ENCODE data around the gene MYO5B.

MYO5B gene

DNA sequence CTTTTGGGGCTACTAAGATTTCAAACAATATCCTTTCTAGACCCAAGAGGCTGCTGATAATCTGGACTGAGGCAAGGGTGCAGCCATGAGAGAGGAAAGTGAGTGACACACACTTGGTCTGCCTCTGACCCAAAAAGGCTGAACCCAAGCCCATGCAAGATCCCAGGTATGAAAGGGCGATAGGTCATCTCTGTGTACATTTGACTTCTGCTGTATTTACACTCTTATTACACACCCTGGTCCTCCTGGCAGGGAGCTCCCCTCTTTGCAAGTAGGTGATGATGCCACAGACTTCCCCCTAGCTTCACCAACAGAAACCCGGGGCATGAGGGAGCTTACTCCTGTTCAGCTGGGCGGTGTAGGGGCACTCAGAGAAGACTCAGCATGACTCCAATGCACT, 319.8 kb downstream of the MYO5B start:
- no peak for DNase-seq

DNA sequence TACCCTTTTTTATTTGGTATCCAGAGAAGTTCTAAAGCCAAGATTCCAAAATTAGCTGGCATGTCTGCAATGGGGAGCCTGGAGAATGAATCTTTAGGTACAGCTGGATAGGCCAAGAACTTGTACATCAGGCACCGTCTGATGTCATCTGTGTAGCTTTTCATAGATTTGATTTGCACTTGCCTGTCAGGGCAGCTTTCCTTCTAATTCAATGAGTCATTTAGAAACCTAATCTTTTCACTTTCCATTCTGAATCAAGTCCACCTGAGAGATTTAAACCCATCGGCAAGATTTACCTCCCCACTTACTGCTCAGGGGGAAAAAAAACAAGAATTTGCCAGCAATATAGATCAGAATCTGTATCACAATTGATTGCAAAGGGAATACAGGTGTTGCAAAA, 320.7 kb downstream of the MYO5B start:
- DNase-seq: no peak

DNA sequence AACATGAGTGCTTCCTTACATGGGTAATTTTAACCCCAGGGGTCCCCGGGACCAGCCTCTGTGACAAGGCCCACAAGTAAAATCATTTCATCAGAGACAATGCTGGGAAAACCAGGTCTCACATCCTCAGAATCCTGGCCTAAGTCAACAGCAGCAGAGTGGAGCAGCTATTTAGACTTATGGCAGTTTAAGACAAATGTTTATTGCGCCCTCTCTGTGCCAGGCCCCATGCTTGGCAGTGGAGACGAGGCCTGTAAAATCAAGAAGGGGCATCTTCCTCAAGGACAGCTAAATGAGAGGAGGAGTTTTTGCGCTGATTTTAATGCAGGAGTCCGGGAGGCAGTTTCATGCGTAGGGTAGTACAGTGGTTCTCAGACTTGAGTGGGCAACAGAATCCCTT, 325.6 kb downstream of the MYO5B start:
- no peak for DNase-seq

DNA sequence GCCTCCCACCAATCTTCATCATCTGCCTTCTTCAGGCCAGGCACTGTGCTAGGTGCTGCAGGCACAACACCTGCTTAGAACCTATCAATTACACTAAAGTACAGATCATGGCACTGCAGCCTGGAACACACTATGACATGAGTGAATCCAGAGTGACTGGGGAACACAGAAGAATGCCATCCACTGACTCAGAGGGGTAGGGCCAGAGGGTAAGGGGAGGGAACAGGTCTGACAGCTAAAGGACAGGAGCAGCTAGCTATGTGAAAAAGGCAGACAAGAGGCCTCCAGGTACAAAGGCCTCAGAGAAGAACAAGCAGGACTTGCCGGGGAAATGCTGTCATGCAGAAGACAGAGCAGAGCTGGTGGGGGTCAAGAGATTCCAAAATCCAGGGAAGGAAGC, 328.3 kb downstream of the MYO5B start:
- no peak for DNase-seq

DNA sequence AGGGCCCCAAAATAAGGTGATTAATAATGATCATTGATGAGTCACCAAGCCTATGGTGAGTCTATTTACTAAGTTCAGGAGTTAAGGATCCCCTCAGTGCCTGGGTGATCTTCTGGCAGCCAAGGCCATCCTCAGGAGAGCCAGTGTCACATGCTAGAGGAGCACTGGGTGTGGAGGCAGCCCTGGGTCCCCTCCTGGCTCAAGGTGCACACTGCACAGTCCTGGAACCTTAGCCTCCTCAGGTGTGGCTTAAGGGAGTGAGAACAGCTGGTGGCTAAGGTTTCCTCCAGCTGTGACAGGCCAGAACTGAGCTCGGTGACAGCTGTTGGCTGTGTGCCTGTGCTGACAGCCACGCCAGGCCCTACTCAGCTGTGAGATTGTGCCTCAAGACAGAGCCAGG, 329.5 kb downstream of the MYO5B start:
- no peak for DNase-seq

DNA sequence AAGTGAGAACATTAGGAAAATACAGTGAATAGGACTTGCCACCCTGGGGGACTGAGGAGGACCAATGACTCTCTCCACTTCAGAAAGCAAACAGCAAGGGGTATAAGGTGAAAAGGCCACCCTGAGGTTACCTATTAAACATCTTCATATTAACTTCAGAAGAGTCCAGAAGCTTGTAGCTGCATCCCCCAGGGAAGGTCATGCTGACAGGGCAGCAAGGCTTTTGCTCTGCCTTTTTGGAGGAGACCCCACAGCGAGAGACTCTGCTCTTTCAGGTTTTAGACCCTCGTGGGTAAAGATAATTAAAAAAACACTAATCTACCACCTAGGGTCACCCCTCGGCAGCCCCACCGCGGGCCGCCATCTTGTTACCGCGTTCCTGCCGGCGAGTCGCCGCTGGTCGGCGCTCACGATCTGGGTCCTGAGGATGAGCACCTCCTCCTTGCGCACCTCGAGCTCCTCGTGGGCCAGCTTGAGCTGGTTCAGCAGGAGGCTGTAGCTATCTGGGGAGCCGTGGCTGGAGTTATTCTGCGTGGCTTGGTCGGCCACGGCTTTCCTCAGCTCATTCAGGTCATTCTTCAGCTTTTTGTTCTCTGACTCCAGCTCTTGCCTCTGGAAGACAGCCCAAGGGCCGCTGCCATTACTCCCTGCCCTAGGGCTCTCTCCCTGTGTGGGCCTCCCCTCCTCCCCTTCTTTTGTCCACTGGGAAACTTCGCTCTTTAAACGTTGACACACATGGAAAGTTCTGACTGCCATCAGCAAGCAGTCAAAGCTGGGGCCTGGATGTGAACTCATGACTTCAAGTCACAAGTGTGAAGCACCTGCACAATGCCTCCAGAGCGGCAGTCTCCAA, 331.0 kb downstream of the MYO5B start:
- DNase-seq: no peak

DNA sequence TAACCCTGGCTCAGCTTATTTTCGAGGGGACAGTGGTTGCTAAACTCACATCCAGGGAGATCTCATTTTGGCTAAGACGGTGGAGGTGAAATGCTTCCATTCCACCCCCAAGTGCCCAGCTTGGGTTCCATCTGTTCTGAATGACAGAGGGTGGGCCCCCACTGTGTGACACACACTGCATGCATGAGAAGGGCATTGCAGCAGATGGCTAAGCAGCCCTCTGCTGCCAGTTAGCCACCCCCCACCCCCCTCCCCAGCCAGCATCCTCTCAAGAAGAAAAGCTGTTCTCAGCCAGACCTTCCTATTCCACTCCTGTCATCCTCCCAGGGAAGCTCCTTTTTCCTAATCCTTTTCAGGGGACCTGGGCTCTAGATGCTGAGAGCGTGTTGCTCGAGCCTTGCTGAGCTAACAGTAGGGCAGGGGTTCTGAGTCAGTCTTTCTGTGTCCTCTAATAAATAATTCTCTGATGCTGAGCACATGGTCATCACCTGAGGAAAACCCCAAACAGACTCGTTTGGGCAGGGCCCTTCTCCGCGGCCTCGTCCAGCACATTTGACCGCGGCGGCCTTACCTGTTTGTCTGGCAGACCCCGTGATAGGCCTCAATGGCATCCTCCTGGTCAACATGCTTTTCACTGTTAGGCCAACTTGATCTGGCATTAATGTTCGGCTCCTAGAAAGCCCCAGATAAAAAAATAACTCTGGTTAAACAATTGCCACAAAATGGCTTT, 332.1 kb downstream of the MYO5B start:
- DNase-seq: no peak

DNA sequence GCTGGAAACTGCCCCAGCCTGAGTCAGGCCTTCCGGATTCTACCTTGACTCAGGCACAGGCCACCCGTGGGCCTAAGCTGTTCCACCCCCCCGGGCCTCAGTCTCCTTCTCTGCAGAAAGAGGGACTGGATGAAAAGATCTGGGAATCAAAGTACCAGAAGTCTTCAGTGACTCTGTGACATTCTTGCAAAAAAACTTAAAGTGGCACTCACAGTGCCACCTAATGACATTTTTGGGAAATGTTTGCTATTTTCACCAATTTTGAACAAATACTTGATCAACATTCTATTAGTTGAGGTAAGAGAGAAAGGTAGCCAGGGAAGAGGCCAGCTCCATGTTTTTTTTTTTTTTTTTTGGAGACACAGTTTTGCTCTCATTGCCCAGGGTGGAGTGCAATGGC, 333.3 kb downstream of the MYO5B start:
- no peak for DNase-seq

DNA sequence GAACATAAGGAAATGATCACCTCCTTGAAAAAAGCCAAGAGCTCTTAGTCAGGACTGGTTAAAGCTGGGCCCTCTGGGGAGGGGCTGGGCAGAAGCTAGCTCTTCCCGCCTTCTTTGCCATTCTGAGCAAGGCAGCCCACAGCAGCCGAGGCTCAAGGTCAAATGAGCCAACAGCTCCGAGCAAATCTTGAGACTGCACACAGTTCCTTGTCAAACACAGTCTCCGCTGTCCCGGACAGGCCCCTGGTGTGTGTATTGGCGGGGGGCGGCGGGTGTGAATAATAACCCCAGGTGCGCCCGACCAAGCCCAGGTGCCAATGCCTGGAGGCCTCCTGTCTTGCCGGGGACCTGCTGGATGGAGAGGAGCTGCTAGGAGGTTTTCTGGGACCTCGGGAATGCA, 335.2 kb downstream of the MYO5B start:
- DNase-seq: no peak

DNA sequence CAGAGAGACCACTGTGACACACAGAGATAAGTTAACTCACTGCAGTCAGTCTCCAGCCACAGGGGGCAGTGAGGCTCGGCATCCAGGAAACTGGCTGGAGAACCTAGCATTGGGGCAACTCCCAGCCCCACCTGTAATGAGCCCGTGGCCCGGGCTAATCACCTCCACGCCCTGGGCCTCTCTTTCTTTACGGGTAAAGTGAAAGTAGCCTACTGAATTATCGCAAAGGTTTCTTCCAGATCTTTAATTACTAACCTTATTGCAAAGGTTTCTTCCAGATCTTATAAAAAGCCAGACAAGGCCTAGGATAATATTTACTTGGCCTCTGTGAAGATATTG, 336.0 kb downstream of the MYO5B start:
- no peak for DNase-seq

DNA sequence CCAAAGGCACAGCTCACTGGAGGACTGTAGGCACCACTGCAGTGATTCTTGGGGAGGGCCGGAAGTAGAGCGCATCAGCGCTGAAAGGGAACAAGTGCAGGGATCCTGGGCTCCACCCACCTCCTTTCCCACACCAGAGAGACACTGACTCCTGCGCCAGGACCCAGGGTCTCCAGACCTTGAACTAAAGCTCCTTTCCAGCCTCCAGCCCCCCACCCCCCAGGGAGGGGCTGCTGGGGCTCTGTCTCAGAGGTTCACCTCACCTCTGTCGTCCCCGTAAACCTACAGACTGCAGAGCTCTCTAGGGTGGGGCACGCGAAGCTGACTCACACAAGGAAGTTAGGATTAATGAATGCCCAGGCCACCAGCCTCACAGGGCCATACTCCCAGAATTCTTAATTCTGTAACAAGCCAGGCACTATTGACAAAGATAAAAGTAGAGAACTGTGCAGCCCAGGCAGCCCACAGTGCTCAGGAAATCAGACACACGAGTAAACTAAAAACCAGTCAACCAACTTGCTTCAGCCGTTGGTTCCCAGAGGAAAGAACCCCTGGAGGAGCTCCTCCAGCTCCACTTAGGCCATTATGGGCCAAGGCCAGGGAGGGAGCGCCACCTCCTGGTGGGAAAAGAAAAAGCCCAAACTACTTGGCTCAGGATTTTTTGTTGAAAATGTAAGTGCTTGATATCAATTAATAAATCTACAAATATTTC, 336.5 kb downstream of the MYO5B start:
- DNase-seq: peak; percentile 70

DNA sequence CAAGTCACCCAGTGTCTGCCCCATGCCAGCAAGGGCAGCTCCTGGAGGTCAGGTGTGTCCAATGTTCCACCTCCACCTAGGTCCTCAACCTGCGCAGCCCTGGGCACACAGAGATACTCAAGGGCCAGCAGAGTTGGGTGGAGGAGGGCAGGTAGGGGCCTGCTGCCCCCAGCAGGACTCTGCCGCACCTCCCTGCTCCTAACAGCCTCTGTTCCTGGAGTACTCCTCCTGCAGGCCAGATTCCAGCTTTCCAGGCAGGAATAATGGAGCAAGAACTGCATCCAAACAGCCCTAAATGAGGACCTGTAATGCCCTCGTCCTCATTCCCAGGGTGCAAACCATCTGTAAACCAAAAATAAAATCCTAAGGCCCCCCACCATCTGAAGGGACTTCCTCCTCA, 337.2 kb downstream of the MYO5B start:
- DNase-seq: no peak

DNA sequence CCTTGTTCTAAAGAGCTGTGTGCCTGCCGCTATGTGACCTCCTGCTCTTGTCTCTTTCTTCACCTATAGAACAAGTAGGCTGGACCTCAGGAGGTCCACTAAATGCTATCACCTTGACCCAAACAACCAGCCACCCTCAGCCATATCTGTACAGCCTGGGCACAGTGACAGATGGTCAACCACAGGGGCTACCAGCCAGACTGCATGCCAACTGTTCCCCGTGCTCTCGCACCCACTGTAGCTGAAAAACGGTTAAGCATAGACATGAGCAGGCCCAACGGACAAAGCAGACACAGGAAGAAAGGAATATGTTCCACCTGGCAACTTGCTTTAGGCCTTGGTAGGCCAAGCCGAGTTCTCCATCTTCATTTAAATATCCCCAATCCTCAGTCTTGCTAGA, 338.5 kb downstream of the MYO5B start:
- no peak for DNase-seq

DNA sequence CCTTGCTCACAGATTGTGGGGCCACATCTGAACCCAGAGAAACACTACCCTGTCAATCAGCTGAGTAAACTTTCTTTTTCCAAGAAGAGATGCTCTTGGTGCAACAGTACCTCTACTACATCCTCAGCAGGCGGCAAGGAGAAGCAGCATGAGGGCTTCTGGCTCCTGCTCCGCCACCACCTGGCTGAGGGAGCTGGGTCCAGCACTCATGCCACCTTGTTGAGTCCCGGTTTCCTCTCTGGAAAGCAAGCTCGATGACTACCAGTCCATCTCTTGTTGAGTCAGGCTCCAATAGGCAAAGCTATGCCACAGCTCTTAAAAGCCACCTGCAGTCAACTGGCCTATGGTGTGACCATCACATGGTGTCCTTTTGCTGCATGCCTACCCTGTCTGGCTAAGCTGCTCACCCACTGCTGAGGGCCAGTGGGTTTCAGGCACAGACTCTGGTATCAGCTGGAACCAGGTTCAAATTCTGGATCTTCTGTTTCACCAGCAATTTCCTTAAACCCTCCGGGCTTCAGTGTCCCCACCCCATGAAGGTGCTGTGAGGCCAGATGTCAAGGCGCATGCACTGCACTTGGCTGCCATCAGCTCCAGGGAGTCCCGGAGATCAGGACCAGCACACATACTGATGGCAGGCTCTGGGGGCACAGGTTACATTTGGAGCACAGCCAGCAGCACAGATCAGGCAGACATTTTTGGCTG, 339.1 kb downstream of the MYO5B start:
- no peak for DNase-seq

DNA sequence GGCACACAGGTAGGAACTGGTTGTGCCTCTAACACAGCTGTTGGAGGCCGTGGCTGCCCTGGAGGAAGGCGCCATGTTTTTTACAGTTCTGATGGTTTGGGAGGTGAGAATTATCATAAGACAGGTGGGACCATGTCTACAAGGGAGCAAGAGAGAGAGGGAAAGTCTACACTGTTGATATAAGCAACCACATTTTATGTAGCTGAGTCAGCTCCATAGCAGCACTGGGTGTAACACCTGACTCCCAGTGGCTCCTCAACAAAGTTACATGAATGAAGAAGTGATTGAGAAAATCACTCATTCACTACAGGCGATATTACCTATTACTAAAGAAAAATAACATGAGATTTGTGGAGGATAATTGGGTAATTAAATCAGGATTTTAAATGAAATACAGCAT, 340.3 kb downstream of the MYO5B start:
- no peak for DNase-seq

DNA sequence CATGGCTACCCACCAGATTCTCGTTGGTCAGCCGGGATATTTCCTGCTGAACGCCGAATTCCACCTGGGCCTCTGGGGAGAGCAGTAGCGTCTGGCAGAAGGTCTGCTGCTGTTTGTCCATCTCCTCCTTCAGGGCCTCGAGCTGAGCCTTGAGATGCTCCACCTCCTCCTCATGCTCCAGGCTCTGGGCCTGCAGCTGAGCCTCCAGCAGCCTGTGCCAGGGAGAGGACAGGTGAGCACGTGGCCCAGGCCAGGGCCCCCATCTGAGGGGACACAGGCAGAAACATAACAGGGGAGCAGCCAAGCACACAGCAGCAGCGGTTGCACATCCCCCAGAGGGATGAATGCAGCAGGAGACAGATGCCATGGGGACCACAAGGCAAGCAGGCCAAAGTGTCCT, 341.5 kb downstream of the MYO5B start:
- no peak for DNase-seq

DNA sequence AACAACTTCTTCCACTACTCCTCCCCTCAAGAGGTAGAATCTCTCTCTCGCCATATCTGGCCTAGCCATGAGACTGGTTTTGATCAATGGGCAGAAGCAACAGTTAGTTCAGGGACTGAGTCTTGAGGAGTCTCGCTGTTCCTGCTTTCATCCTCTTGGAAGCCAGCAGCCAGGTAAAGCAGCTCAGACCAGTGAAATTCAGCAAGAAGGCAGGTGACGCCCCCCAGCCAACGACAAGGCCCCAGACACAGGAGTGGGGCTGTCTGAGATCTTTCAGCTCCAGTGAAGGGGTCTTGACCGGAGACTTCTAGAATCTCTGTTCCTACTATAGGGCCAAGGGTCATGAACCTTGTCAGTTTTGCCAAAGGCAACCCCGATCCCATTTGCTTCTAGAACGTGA, 341.9 kb downstream of the MYO5B start:
- DNase-seq: no peak

DNA sequence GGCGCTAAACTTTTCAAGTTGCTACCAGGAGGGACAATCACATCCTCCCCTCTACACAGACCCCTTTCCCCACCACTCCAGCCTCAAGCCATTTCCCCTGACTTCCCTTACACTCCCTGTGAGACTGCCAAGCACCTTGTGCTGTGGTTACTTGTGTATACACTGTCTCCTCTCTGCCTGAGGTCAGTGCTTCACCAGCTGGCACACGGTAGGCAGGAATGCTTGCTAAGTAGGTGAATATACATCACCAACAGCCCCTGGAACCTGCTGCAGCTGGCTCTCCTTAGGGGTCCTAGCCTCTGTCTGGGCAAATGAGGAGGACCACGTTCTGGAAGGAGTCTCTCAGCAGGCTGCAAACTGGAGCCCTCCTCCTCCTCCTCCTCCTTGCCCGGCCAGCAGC, 343.3 kb downstream of the MYO5B start:
- DNase-seq: no peak

DNA sequence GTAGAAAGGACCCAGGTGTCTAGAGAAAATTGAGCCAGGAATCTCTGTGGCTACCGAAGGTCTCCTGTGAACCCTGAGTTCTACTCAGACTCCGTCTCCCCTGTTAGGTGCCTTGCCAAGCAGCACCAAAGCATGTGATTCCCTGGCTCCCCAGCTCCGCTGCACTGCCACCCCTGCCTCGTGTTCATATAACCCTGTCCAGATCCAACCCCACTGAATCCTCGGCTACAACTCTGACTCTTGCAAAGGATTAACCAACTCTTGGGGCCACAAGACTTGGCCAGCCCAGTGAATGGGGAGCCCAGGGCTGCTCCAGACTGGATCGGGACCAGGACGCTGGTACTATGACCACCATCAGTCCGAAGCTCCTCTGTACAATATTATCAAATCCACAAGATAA, 344.3 kb downstream of the MYO5B start:
- no peak for DNase-seq

DNA sequence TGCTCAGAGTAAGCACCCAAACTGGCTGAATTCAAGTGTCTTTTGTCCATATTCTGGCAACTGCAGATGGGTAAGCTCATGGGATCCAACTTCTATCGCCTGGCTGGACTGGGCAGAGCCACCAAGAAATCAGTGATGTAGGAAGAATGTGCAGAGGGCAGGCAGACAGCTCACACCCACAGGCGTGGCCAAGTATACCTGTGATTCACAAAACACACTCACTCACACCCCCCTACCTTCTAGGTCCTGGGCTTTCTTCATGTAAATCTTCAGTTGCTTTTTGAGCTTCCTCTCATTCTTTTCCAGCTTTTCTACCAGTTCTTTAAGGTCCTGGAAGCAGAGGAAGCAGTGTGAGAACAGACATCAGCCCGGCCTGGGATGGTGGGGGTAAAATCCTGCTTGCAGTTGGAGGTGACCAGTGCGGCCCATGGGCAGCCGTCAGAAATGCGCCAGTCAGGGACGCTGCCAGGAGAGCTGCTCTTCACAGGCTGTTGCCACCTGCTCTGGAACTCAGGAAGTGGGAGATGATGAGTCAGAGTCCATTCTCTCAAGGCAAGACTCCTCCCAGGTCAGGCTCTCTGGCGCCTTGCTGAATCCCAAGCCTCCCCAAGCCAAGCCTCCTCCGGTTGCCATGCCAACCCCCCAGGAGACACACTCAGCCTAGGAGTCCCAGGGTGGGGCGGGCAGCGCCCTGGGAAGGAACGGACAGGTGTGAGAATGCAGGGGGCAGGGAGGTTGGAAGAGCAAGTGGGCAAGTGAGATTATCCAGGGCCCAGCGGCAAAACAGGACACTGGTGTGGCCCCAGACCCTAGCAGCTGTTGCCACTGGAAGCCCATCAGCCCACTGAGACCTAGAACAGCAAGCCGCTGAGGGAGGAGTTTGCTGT, 345.4 kb downstream of the MYO5B start:
- no peak for DNase-seq

DNA sequence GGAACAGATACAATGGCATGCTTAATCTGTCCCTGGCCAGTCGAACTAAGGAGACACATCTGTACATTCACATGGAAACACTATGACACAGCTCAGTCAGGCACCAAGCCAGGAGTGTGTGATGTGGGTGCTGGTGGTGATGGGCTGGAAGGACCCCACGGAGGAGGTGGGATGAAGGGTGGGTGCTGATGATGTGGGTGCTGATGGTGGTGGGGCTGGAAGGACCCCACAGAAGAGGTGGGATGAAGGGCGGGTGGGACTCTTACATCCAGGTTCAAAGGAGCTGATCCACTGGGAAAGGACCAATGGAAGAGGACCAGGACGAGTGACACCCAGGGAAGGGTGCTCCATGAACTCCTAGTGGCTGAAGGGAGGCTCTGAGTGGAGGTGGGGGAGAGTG, 346.8 kb downstream of the MYO5B start:
- DNase-seq: no peak

DNA sequence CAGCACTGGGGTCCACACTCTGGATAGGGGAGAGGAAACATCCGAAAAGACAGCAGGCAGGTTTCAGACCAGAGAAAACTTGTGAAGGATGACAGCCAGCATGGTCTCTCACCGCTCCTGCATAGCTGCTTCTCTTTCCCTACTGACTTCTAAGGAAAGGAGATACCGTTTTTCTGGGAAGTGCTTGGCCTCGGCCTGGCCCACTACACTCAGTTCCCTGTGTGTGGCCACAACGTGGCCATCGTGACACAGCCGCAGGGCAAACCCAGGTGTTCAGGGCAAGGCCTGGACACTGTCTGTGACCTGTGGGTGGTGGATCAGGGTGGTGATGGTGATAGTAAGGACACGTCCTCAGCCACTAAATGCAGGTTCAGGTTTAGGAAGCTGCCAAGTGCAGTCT, 347.4 kb downstream of the MYO5B start:
- no peak for DNase-seq

Data from CD4-positive, alpha-beta T cell treated with Interleukin-17A for 4 hours (primary cell).